Measurements from ENCODE around the gene IPPK. TPM values are rescaled to one million over a fixed set of nuclear protein-coding genes. Genes with fewer than 3 reads are reported as not detected.

IPPK gene
- total and polyA plus RNA-seq, 2 of the 4 experiments (the other 2 are of a cell fraction) = 25.1 to 26.8 TPM

- Histone ChIP-seq H3K36me3 (ENCODE audit: control insufficient read depth, insufficient read depth, low read length) (peaks cover under 1% of the 10 kb centered on the region; the same call in 1 of the 2 replicates), H3K27ac (ENCODE audit: insufficient read depth, low read length) (no peak overlapping the region), H3K4me2 (ENCODE audit: low read depth, low read length) (no peak overlapping the region), H2AK5ac (ENCODE audit: low read depth, low read length) (no peak overlapping the region), H2AK9ac (replicated peaks; ENCODE audit: low read depth, low read length, poor library complexity) (no peak overlapping the region), H3K14ac (replicated peaks; ENCODE audit: low read depth, low read length) (no peak overlapping the region), H2BK15ac (ENCODE audit: low read depth, low read length) (no peak overlapping the region), H3K4ac (ENCODE audit: low read depth, low read length) (no peak overlapping the region), H3K23ac (ENCODE audit: low read depth, low read length) (no peak overlapping the region), H3K9me1 (ENCODE audit: insufficient read depth, low read length) (no peaks in the 10 kb centered on the region), H2BK5ac (ENCODE audit: low read depth, low read length, poor library complexity, severe bottlenecking) (no peak overlapping the region), H4K5ac (ENCODE audit: low read depth, low read length) (no peak overlapping the region), H3K4me3 (ENCODE audit: insufficient read depth, low read depth, low read length) (no peak overlapping the region), H2BK120ac (ENCODE audit: low read depth, low read length) (no peak overlapping the region), H3K9ac (ENCODE audit: low read depth, low read length) (no peak overlapping the region), H4K8ac (ENCODE audit: low read depth in 2 of 2, low read length in 2 of 2) (no peak overlapping the region), H3K79me1 (ENCODE audit: low read depth in 1 of 2, low read length in 2 of 2) (no peaks in the 10 kb centered on the region), H3K4me1 (ENCODE audit: control insufficient read depth, insufficient read depth, low read length) (no peaks in the 10 kb centered on the region), H3K27me3 (ENCODE audit: control insufficient read depth, insufficient read depth, low read length) (no peaks in the 10 kb centered on the region), H2BK20ac (ENCODE audit: low read depth, low read length) (no peak overlapping the region), H3K9me3 (ENCODE audit: control insufficient read depth, insufficient read depth, low read length) (no peaks in the 10 kb centered on the region), H4K20me1 (ENCODE audit: insufficient read depth, low read length) (no peaks in the 10 kb centered on the region), H3K18ac (ENCODE audit: low read depth, low read length) (no peak overlapping the region), H2AFZ (replicated peaks; ENCODE audit: low read length, poor library complexity) (no peak overlapping the region), H4K91ac (ENCODE audit: insufficient read depth, low read depth, low read length) (no peak overlapping the region), H3K56ac (ENCODE audit: extremely low read depth, insufficient read depth, low read length) (no peak overlapping the region)
- WGBS, 2 experiments (ENCODE audit: extremely low coverage in 2 of 2, insufficient read length in 1 of 2) = 40% methylated on average over 1 of the region's 2 CpGs; no CpG with 5 or more reads in 1 of the 2 experiments
- ATAC-seq (ENCODE audit: low read depth) (no peak), DNase-seq (no peak)
- TF ChIP-seq CTCF (conservative IDR thresholded peaks at IDR 0.05; ENCODE audit: low read depth, low read length) (no peak), POLR2A (IDR thresholded peaks at IDR 0.05; ENCODE audit: low read depth, low read length) (no peak), CHD1 (IDR thresholded peaks at IDR 0.05; ENCODE audit: low read depth, low read length) (no peak), RCOR1 (IDR thresholded peaks at IDR 0.05; ENCODE audit: insufficient replicate concordance, low read length) (no peak), ELK1 (IDR thresholded peaks at IDR 0.05; ENCODE audit: borderline replicate concordance, low read depth, low read length) (no peak), MAFK (IDR thresholded peaks at IDR 0.05; ENCODE audit: low read depth, low read length) (no peak), NFE2L2 (IDR thresholded peaks at IDR 0.05; ENCODE audit: low read depth, low read length) (no peak), MXI1 (IDR thresholded peaks at IDR 0.05; ENCODE audit: borderline replicate concordance, low read depth, low read length) (no peak), CEBPB (IDR thresholded peaks at IDR 0.05; ENCODE audit: low read depth, low read length) (no peak), MAZ (IDR thresholded peaks at IDR 0.05; ENCODE audit: borderline replicate concordance, low read depth, low read length) (no peak), RFX5 (IDR thresholded peaks at IDR 0.05; ENCODE audit: low read depth, low read length) (no peak), USF2 (IDR thresholded peaks at IDR 0.05; ENCODE audit: low read depth, low read length) (no peak), FOS (IDR thresholded peaks at IDR 0.05; ENCODE audit: low read depth, low read length) (no peak), SMC3 (IDR thresholded peaks at IDR 0.05; ENCODE audit: low read depth, low read length) (no peak), BHLHE40 (IDR thresholded peaks at IDR 0.05; ENCODE audit: low read depth, low read length) (no peak), RAD21 (IDR thresholded peaks at IDR 0.05; ENCODE audit: low read length) (no peak)
- ChIA-PET POLR2A (ENCODE audit: unreplicated experiment) (no interaction called here), CTCF (no interaction called here)
- intact Hi-C loops (cut with micrococcal nuclease) = no loop called here
- no TSS peak for BruUV-seq (replicated peaks)
- dilution Hi-C loops (cut with HindIII; ENCODE audit: low sequenced_read_pairs, unreplicated experiment) = no loop called here
- in situ Hi-C loops (cut with MboI; ENCODE audit: low sequenced_read_pairs) = no loop called here
Measured at GRCh38 chr9:92704528-92704927, 34.6 kb upstream of the IPPK start.
